ENCODE data around the gene HDAC4. TPM values are rescaled to one million over a fixed set of nuclear protein-coding genes. Genes with fewer than 3 reads are reported as not detected.

HDAC4 gene
- total and polyA plus RNA-seq, 2 of the 8 experiments (the other 6 are each of a cell fraction or from before 2014, with no cell fraction given): 15.4 to 31.5 TPM

GRCh38 chr2:239135531-239135930, 265.3 kb downstream of the HDAC4 start (continued):
- TF ChIP-seq, protein P1, sequence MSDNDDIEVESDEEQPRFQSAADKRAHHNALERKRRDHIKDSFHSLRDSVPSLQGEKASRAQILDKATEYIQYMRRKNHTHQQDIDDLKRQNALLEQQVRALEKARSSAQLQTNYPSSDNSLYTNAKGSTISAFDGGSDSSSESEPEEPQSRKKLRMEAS (IDR thresholded peaks at IDR 0.05): no peak
- TF ChIP-seq MAFK (IDR thresholded peaks at IDR 0.05; ENCODE audit: low read depth, low read length): no peak
- no peak for TF ChIP-seq EP300 (IDR thresholded peaks at IDR 0.05; ENCODE audit: borderline replicate concordance in 1 of 2, low read depth in 2 of 2, low read length in 2 of 2)
- TF ChIP-seq POLR2AphosphoS5 (IDR thresholded peaks at IDR 0.05; ENCODE audit: low read depth, low read length): no peak
- TF ChIP-seq SP4 (IDR thresholded peaks at IDR 0.05; ENCODE audit: low read length): no peak
- TF ChIP-seq CHD1 (IDR thresholded peaks at IDR 0.05; ENCODE audit: low read depth, low read length): no peak
- no peak for TF ChIP-seq CREB1 (IDR thresholded peaks at IDR 0.05)
- TF ChIP-seq ASH2L (IDR thresholded peaks at IDR 0.05; ENCODE audit: low read length): no peak

All from H1 (cell line).